GM18519 (cell line): Measurements from ENCODE around the gene CD83.

Source experiments
- ATAC-seq: cut with Tn5 transposase; IDR thresholded peaks from one replicate; pipeline ENCODE4 v1.9.1; 2021; ENCODE audit warnings: mild to moderate bottlenecking, moderate library complexity; ENCODE audit not compliant: unreplicated experiment, low FRiP score

The CD83 gene

DNA sequence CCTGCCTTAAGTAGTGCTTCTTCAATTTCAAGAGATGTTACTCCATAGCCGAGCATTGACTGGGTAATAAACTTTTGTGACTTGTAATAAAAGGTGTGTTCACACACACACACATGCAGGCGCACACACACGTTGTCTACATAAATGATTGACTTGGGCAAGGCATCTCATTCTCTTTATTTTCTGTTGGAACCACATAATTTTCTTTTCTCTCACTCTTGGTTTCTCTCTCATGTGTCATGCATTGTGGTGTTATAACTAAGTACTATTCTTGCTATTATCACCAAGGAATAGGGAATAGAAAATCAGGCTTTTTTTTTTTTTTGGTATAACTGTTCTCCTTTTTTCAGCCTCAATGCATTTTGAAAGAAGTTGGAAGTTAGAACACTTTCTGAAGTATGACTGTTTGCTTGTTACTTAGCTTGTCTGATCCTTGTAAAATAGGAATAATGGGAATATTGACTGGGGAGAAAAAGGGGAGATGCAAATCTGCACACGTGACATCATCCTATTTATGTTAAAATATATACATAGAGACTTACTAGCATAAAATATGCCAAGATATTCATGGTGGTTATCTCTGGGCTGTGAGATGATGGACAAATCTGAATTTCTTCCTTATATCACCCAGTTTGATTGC is 26.1 kb upstream of the CD83 start:
- ATAC-seq: no peak

DNA sequence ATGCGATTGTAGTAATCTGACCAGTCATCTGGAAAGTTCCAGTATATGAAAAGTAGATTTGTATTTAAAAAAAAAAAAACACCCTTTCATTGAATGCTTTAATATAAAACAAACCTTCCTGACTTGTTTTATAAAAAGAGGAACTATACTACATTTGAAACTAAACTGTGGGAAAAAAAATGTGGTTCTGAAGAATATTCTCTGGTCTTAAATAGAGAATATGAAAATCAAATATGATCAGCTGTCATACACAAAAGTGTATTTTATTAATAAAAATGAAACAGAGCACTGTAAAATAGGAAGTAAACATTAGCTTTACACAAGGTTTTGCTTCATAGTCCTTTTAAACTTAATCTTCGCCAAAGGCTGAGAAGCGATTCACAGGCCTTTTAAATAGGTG is 25.3 kb upstream of the CD83 start:
- ATAC-seq: no peak

GRCh38 chr6:14092838-14093789 is 24.5 kb upstream of the CD83 start:
- ATAC-seq: no peak

DNA sequence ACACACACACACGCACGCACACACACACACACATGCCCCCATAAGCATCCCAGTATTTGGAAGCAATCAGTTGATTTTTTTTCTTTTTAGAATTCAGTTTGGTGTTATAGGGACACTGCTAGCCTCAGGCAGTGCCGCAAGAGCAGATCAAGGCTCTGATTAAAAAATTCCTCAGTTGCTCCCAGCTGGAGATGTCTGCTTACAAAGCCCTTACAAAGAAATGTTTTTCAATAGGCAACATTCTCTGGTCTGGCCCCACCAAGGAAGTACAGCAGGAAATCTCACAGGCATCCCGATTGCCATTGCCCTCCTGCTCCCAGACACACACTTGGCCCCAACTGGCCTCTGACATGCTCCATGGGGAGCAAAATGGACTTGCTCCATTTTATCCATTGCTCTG is 22.9 kb upstream of the CD83 start:
- no peak for ATAC-seq

- peak; percentile 34 for ATAC-seq
Measured at GRCh38 chr6:14095437-14095836, 22.1 kb upstream of the CD83 start.

DNA sequence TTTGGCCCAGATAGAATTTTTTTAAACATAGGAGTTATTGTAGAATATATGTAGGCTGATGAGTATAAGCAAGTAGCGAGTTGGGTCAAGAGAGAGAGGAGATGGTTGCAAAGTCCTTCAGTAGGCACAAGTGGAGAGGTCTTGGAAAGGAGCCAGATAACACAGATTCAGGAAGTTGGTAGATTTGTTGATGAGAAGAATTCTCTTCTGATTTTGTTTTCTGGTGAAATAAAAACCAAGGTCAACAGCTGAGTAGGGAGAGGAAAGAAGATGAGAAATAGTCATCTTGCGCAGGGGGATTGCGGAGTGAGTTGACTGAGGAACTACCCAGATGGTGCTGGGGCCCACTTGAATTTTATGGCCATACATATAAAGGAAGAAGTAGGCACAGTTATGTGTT is 17.4 kb upstream of the CD83 start:
- no peak for ATAC-seq

GRCh38 chr6:14100966-14101365 is 16.6 kb upstream of the CD83 start:
- ATAC-seq: no peak

- no peak for ATAC-seq
Measured at GRCh38 chr6:14102383-14102782, 15.2 kb upstream of the CD83 start.

DNA sequence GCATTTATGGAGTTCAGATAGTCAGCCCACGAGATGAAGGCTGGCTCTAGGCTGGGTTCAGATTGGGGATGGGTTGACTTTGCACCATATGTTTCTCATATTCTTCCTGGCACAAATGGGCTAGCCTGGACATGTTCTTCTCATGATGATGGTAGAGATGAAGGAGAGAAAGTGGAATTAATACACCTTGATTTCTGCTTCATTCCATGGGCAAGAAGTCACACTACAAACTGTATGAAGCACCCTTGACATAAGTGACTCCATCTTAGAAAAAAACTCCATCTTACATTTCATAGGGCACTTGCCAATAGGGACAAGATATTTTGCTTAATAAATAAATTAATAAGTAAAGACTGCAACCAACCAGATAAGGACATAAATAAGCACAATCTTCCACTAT is 12.0 kb upstream of the CD83 start:
- ATAC-seq: no peak

DNA sequence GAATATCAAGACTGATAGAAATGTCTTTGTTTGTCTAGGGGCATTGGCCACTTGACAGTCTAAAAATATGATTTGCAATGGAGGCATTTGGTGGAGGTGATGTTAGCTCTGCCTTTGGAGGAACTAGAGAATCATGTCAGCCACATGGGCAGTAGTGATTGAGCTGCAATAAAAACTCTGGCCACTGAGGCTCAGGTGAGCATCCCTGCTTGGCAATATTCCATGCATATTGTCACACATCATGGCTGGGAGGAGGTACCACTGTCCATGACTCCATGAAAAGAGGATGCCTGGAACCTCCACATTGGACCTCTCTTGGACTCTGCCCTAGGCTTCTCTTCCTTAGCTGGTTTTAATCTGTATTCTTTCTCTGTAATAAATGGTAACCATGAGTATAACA is 10.6 kb upstream of the CD83 start:
- ATAC-seq: no peak

- ATAC-seq: no peak
Measured at GRCh38 chr6:14107711-14108494, 9.7 kb upstream of the CD83 start.

DNA sequence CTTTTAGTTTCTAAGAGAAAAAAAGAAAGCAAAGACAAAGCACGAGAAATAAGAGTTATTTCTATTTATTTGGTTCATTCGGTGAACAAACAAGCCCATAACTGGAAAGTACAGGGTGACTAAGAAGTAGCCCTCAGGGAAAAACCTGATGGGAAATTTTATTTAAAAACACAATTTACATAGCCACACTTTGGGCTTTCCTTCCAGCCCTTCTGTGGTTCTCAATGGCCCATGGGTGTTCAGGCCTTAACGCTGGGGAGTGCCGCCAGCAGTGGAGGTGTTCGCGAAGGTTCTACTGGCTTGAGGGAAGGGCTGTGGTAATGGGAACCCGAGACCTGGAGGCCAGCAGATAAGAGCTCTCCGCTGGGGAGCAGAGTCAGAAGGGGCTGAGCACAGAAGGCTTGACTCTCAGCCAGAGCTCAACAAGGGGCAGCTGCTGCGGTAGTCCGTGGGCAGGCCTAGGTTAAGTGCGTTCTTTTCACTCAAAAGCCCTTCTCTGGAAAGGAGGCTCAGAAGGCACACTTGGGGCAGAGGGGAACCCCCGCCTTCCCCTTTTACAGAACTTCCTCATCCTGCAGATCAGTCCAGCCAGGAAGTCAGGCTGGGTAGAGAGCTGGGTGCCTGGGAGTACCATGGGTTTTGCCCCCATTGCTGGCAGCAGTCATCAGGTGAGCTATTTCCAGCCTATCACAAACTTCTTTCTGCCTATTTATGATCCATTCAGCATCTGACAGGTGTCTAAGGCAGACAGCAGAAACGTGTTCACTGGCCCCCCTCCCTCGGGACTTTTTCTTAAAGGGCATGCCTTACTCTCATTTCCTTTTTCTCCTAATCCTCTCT is 8.8 kb upstream of the CD83 start:
- ATAC-seq: no peak

- no peak for ATAC-seq
Measured at GRCh38 chr6:14109411-14109826, 8.2 kb upstream of the CD83 start.

DNA sequence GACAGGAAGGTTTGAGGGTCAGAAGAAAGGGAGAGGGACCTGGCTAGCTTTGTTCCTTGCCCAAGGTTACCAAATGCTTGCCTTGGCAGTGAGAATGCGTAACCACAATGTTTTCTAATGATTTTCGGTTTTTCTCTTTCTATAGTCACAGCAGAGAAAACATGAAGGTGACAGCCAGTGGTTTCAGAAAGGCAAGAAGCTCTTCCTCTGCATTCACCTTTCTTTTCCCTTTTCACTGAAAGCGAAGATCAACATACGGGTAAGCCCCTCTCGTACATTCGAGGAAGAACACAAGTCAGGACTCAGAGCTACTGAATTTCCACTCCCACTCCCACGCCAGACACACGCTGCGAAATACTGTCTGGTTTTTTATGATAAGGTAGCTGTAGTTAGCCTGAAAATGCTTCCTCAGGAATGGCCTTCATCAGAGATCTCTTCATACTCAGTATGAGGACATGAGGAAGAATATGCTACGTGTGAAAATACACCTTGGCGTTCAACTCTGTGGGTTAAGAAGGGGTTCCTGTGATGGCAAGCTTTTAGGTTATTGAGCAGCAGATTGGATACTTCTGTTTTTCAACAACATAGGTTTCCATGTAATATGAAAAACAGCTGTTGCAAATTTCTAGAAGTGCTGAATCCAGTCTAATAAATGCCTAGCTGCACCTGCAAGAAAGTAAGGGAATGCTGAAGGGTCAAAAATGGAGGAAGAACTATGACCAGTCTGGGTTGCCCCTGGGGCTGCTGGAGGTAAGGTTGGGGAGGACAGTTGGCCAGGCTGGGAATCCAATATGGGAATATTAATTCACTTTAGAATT is 7.4 kb upstream of the CD83 start:
- ATAC-seq: no peak

- no peak for ATAC-seq
Measured at GRCh38 chr6:14113976-14114375, 3.6 kb upstream of the CD83 start.

GRCh38 chr6:14118091-14118439 is 493 bp downstream of the CD83 start:
- ATAC-seq: no peak

GRCh38 chr6:14118446-14118845 is 874 bp downstream of the CD83 start:
- ATAC-seq: no peak

DNA sequence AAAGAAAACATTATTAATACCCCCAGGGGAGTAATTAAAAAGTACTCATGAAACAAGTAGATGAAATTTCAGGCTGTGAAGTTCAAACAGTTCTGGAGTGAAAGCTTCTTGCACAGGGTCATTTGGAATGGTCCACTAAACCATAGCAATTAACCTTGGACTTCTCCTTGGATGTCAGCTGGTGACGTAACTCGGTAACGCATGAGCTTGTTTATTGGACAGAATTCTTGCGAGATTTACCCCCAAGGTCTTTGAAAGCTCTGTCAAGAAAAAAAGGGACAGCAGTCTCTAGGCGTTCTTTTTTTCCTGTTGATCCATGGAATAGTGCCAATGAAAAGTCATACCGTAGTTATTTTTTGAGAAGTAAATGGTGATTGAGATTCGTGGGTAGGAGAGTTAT is 2.2 kb downstream of the CD83 start:
- ATAC-seq: no peak

- no peak for ATAC-seq
Measured at GRCh38 chr6:14120546-14120945, 3.0 kb downstream of the CD83 start.

- peak; percentile 53 for ATAC-seq
Measured at GRCh38 chr6:14121936-14122344, 4.4 kb downstream of the CD83 start.
